ENCODE data around the gene SETD3. TPM values are rescaled to one million over a fixed set of nuclear protein-coding genes. Genes with fewer than 3 reads are reported as not detected.

Gene SETD3
- total and polyA plus RNA-seq, 9 donors: 27.9 to 133 (median 79.2) TPM

DNA sequence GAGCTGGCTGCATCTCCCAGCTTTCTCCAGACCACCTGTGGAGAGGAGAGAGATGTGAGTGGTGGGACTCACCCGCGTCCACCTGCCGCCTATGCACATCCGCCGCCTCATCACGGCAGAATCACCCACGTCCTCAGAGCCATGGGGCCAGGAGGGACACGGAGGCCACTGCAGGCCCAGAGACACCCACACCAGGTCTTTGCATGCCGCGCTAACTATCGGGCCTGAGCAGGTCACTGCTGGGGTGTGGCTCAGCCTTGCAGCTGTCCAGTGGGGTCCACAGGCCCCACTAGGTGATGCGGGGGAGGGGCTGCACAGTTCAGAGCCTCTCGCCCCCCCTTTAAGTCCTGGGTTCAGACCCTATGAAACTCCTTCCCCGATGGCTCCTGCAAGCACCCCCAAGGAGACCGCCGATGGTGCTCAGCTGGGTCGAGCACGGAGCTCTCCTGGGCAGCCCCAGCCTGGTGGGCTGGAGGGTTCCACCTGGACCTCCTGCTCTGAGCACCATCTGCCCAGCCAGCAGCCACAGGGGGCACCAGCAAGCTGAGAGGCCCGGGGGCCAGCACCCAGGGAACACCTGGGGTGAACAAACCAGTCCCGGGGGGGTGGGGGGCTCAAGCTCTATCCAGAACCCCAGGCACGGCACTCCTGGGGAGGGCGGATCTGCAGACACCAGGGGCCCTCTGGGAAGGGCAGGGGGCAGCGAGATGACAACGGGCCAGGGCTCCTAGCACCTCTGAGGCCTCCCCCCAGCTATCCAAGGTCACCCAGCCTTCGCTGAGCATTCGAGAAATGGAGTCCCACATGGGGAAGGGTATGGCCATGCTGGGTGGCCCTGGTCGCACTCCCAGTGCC, 34.9 kb upstream of the SETD3 start:
- Histone ChIP-seq H3K36me3 (no peaks in the 10 kb centered on the region), H3K27ac (no peak overlapping the region), H3K4me1 (ENCODE audit: insufficient read depth) (peaks cover 2% of the 10 kb centered on the region), H3K4me3 (no peak overlapping the region), H3K27me3 (no peaks in the 10 kb centered on the region), H3K9me3 (no peaks in the 10 kb centered on the region)
- WGBS, 3 donors: 78 to 81% (median 78%) methylated on average over 24 to 27 of the region's 27 CpGs
- DNase-seq: peak in 2 of 5 donors; percentile 29 to 33
- TF ChIP-seq EP300 (IDR thresholded peaks at IDR 0.05) (no peak), POLR2A (IDR thresholded peaks at IDR 0.05) (no peak)
- TF ChIP-seq, protein P1, sequence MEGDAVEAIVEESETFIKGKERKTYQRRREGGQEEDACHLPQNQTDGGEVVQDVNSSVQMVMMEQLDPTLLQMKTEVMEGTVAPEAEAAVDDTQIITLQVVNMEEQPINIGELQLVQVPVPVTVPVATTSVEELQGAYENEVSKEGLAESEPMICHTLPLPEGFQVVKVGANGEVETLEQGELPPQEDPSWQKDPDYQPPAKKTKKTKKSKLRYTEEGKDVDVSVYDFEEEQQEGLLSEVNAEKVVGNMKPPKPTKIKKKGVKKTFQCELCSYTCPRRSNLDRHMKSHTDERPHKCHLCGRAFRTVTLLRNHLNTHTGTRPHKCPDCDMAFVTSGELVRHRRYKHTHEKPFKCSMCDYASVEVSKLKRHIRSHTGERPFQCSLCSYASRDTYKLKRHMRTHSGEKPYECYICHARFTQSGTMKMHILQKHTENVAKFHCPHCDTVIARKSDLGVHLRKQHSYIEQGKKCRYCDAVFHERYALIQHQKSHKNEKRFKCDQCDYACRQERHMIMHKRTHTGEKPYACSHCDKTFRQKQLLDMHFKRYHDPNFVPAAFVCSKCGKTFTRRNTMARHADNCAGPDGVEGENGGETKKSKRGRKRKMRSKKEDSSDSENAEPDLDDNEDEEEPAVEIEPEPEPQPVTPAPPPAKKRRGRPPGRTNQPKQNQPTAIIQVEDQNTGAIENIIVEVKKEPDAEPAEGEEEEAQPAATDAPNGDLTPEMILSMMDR (IDR thresholded peaks at IDR 0.05): no peak
- intact Hi-C loops (cut with DNase I): loop anchor here in 2 of 4 donors (2.0 to 10.0 kb wide), 3 partner anchors 113 to 372 kb away; no protein-coding TSS in a partner anchor

DNA sequence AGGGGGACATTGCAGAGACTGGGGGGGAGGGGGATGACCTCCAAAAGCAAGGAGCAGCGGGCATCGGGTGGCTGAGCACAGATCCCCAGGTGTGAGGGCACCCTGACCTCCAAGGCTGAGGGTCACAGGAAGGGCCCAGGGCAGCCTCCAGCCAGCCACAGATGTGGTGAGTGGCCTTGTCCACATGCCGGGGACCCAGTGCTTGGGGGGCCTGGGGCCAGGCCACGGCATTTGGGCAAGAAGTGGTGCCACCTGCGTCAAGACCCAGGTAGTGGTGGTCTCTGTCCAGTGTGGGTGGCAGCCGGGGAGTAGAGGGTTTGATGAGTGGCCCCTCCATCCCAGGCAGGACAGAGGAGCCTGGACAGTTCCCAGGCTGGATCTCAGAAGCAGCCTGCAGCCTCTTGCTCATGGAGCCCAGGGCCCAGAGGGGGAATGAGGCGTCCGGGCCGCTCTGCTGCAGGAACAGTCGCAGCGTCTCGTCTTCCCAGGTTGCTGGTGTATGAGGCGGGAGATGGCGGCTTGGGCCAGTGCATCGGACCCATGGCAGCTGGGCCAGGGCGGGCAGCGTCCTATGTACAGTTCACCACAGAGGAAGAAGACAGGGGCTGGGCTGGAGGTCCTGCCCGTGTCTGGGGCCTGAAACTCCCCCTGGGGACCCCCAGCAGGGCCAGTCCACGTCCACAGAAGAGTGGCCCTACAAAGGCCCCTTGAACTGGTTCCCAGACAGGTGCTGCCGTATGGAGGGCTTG, 34.1 kb upstream of the SETD3 start:
- no peaks in the 10 kb centered on the region for H3K9me3 ChIP-seq
- 86 to 89% (median 88%) methylated on average over 18 to 20 of the region's 20 CpGs for WGBS, 3 donors
- DNase-seq: peak in 3 of 5 donors; percentile 16 to 43 (median 21)
- intact Hi-C loops (cut with DNase I): loop anchor here in 2 of 4 donors (5.0 to 10.0 kb wide), 2 partner anchors 370 to 373 kb away; no protein-coding TSS in a partner anchor
- H3K4me3 ChIP-seq: no peak overlapping the region
- peaks cover 2% of the 10 kb centered on the region for H3K4me1 ChIP-seq (ENCODE audit: insufficient read depth)
- no peaks in the 10 kb centered on the region for H3K36me3 ChIP-seq
- H3K27me3 ChIP-seq: no peaks in the 10 kb centered on the region
- H3K27ac ChIP-seq: no peak overlapping the region
- TF ChIP-seq EP300 (IDR thresholded peaks at IDR 0.05) (no peak), POLR2A (IDR thresholded peaks at IDR 0.05) (no peak)
- TF ChIP-seq, protein P1 (IDR thresholded peaks at IDR 0.05): no peak

DNA sequence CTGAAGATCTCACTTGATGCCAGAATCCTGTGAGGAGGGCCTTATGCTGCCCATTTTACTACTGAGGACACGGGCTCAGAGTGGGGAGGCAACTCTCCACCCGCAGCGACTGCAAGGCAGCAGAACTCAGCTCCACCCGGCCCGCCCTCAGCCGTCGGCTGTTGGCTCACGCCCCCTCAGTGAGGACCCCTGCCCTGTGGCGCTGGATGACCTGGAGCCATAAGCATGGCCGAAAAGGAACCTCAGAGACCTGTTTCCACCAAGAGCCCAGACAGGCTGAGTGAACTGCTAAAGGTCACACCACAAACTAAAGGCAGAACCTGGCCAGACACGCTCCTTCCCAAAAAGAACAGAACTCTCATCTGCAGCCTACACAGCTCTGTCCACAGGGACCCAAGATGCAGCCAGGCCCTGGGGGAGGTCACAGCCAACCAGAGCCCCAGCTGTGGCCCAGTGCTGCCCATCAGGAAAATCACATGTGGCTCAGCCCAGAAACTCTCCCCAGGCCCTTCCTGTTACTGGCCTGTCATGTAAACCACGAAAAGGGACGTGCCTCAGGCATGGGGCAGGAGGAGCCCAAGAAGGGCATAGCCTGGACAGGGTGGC, 33.4 kb upstream of the SETD3 start:
- no peaks in the 10 kb centered on the region for H3K27me3 ChIP-seq
- no peak overlapping the region for H3K27ac ChIP-seq
- no peak overlapping the region for H3K4me3 ChIP-seq
- no peak for DNase-seq
- intact Hi-C loops (cut with DNase I): loop anchor here in 1 of 4 donors (10.0 kb wide), 1 partner anchor 371 kb away; no protein-coding TSS in a partner anchor
- H3K36me3 ChIP-seq: no peaks in the 10 kb centered on the region
- 77 to 79% (median 77%) methylated on average over 9 to 13 of the region's 13 CpGs for WGBS, 3 donors
- H3K9me3 ChIP-seq: no peaks in the 10 kb centered on the region
- TF ChIP-seq, protein P1 (IDR thresholded peaks at IDR 0.05): no peak
- TF ChIP-seq EP300 (IDR thresholded peaks at IDR 0.05) (no peak), POLR2A (IDR thresholded peaks at IDR 0.05) (no peak)
- peaks cover 2% of the 10 kb centered on the region for H3K4me1 ChIP-seq (ENCODE audit: insufficient read depth)

DNA sequence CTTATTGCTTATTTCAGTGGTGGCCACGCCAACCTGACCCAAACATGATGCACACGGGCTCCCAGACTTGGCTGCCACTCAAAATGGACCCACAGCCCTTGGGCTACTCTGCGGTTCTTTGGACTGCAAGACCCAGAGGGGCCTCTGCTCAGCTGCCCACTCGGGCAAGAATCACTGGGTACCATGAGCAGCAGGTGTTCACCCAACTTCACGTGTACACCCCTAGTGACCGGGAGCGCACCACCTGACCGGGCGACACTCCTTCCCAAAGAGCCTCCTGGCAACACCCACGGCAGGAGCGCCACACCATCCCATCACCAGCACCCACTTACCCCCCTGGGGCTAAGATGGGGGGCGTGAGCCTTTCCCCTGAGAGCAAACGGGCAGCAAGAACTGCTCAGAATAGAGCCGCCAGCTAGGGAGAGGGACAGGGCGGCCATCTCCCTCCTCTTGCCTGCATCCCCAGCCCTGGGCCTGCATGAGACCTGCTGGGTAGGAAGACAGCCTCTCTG, 32.6 kb upstream of the SETD3 start:
- no peaks in the 10 kb centered on the region for H3K9me3 ChIP-seq
- no peaks in the 10 kb centered on the region for H3K4me1 ChIP-seq (ENCODE audit: insufficient read depth)
- TF ChIP-seq POLR2A (IDR thresholded peaks at IDR 0.05) (no peak), EP300 (IDR thresholded peaks at IDR 0.05) (no peak)
- TF ChIP-seq, protein P1 (IDR thresholded peaks at IDR 0.05): no peak
- peak in 2 of 5 donors; percentile 33 to 35 for DNase-seq
- WGBS, 3 donors: 86 to 92% (median 90%) methylated on average over 14 to 15 of the region's 15 CpGs
- H3K27me3 ChIP-seq: no peaks in the 10 kb centered on the region
- H3K36me3 ChIP-seq: no peaks in the 10 kb centered on the region
- no peak overlapping the region for H3K27ac ChIP-seq
- no peak overlapping the region for H3K4me3 ChIP-seq
- intact Hi-C loops (cut with DNase I): loop anchor here in 1 of 4 donors (10.0 kb wide), 1 partner anchor 372 kb away; no protein-coding TSS in a partner anchor

Measured in ovary (tissue), 9 donors.